GM23248 (cell line): ENCODE results near the gene SLC6A20.

Experiments
- EZH2 ChIP-seq: fragments of 200-600 bp; sonication (generic); IDR thresholded peaks from 2 replicates; pipeline ENCODE4 v1.6.1; 2018; ENCODE audit warnings: antibody characterized with exemption, mild to moderate bottlenecking; ENCODE audit not compliant: insufficient read depth, poor library complexity, severe bottlenecking
- EZH2phosphoT487 ChIP-seq: fragments of 200-600 bp; sonication (generic); IDR thresholded peaks from 2 replicates; pipeline ENCODE4 v1.6.1; 2018; ENCODE audit warnings: antibody characterized with exemption, moderate library complexity, mild to moderate bottlenecking, low read depth; ENCODE audit not compliant: insufficient read depth

GRCh38 chr3:45838466-45838865 lies 42.1 kb upstream of the SLC6A20 start:
- TF ChIP-seq EZH2 (no peak), EZH2phosphoT487 (no peak)
